Progenitor cell of endocrine pancreas (in vitro differentiated cells): ENCODE results near the gene TEX22. TPM values are rescaled to one million over a fixed set of nuclear protein-coding genes. Genes with fewer than 3 reads are reported as not detected.

Source experiments
- DNase-seq: peaks from one replicate; pipeline ENCODE4 v3.0.0; 2021; ENCODE audit warnings: low spot score; ENCODE audit not compliant: unreplicated experiment
- H3K27ac Mint-ChIP-seq: 2 replicates; pipeline ENCODE4 v1.8.0; 2021; ENCODE audit warnings: mild to moderate bottlenecking, moderate library complexity, mixed read lengths
- H3K27me3 Mint-ChIP-seq: 2 replicates; pipeline ENCODE4 v1.8.0; 2021; ENCODE audit warnings: mixed read lengths
- H3K36me3 Mint-ChIP-seq: 2 replicates; pipeline ENCODE4 v1.8.0; 2022; ENCODE audit warnings: mixed read lengths; ENCODE audit not compliant: insufficient read depth
- H3K4me1 Mint-ChIP-seq: 2 replicates; pipeline ENCODE4 v1.8.0; 2021; ENCODE audit warnings: low read depth, mixed read lengths
- H3K4me3 Mint-ChIP-seq: 2 replicates; pipeline ENCODE4 v1.8.0; 2021; ENCODE audit warnings: low read depth, mild to moderate bottlenecking, moderate library complexity, mixed read lengths
- H3K9me3 Mint-ChIP-seq: 2 replicates; pipeline ENCODE4 v1.8.0; 2021; ENCODE audit warnings: low read depth, mixed read lengths
- CTCF ChIP-seq: fragments of 200-600 bp; sonication (generic); IDR thresholded peaks from one replicate; pipeline ENCODE4 v1.5.0; 2021; ENCODE audit warnings: antibody characterized with exemption, mild to moderate bottlenecking; ENCODE audit not compliant: unreplicated experiment
- total RNA-seq: library from RNA; stranded (reverse); gene quantifications from 2 replicates; pipeline ENCODE4 v1.2.1, GENCODE V29; 2021

The TEX22 gene
- total RNA-seq, 1 donor from 2014 or later: 2.4 TPM

- Mint-ChIP-seq H3K36me3 (peaks cover 17% of the 10 kb centered on the region), H3K27ac (no peak overlapping the region), H3K4me1 (no peaks in the 10 kb centered on the region), H3K9me3 (no peaks in the 10 kb centered on the region), H3K27me3 (no peaks in the 10 kb centered on the region), H3K4me3 (no peak overlapping the region)
- no peak for TF ChIP-seq CTCF
- DNase-seq: no peak
These were observed 58.6 kb downstream of the TEX22 start for GRCh38 chr14:105456736-105457617.

- no peaks in the 10 kb centered on the region for H3K9me3 Mint-ChIP-seq
- DNase-seq: no peak
- H3K4me1 Mint-ChIP-seq: no peaks in the 10 kb centered on the region
- H3K36me3 Mint-ChIP-seq: peaks cover 13% of the 10 kb centered on the region
- H3K27ac Mint-ChIP-seq: no peak overlapping the region
- H3K27me3 Mint-ChIP-seq: no peaks in the 10 kb centered on the region
- no peak for TF ChIP-seq CTCF
- no peak overlapping the region for H3K4me3 Mint-ChIP-seq
These were observed 59.7 kb downstream of the TEX22 start for GRCh38 chr14:105458010-105458409.

GRCh38 chr14:105458571-105458970 is 60.2 kb downstream of the TEX22 start:
- Mint-ChIP-seq H3K4me1 (no peaks in the 10 kb centered on the region), H3K27me3 (no peaks in the 10 kb centered on the region), H3K4me3 (no peak overlapping the region), H3K27ac (no peak overlapping the region), H3K9me3 (no peaks in the 10 kb centered on the region), H3K36me3 (peaks cover 10% of the 10 kb centered on the region)
- TF ChIP-seq CTCF: no peak
- no peak for DNase-seq

GRCh38 chr14:105460116-105460515 is 61.8 kb downstream of the TEX22 start:
- TF ChIP-seq CTCF: no peak
- Mint-ChIP-seq H3K36me3 (peaks cover 9% of the 10 kb centered on the region), H3K4me3 (no peak overlapping the region), H3K27me3 (no peaks in the 10 kb centered on the region), H3K4me1 (no peaks in the 10 kb centered on the region), H3K27ac (no peak overlapping the region), H3K9me3 (no peaks in the 10 kb centered on the region)
- DNase-seq: no peak

- peaks cover 6% of the 10 kb centered on the region for H3K36me3 Mint-ChIP-seq
- H3K4me3 Mint-ChIP-seq: no peak overlapping the region
- no peak overlapping the region for H3K27ac Mint-ChIP-seq
- no peaks in the 10 kb centered on the region for H3K4me1 Mint-ChIP-seq
- no peak for DNase-seq
- H3K9me3 Mint-ChIP-seq: no peaks in the 10 kb centered on the region
- H3K27me3 Mint-ChIP-seq: no peaks in the 10 kb centered on the region
- no peak for TF ChIP-seq CTCF
These were observed 62.3 kb downstream of the TEX22 start for GRCh38 chr14:105460616-105461015.
